SK-N-SH treated with all-trans-retinoic acid at 6 μM for 48 hours (cell line): ENCODE measurements around the gene FAM83E.

Experiments
- ATAC-seq: fragments of 200-7000 bp; cut with Tn5 transposase; 3 replicates; pipeline ENCODE4 v1.9.1; 2020; ENCODE audit warnings: mild to moderate bottlenecking, moderate library complexity
- ARNTL ChIP-seq: fragments of 450-650 bp; formaldehyde crosslinking; IDR thresholded peaks from 2 replicates; pipeline ENCODE4 v1.5.0; 2020; ENCODE audit warnings: low read depth, mild to moderate bottlenecking, moderate library complexity, borderline replicate concordance
- BACH2 ChIP-seq: fragments of 250-450 bp; sonication (Bioruptor Pico); IDR thresholded peaks from 2 replicates; pipeline ENCODE4 v1.9.0; 2021; ENCODE audit warnings: mild to moderate bottlenecking, borderline replicate concordance
- CSDC2 ChIP-seq: fragments of 250-450 bp; sonication (Bioruptor Pico); IDR thresholded peaks from 2 replicates; pipeline ENCODE4 v1.5.0; 2020; ENCODE audit warnings: mild to moderate bottlenecking, moderate library complexity
- ESRRG ChIP-seq: fragments of 250-450 bp; sonication (Bioruptor Pico); IDR thresholded peaks from 2 replicates; pipeline ENCODE4 v1.6.1; 2021; ENCODE audit warnings: mild to moderate bottlenecking
- GLIS3 ChIP-seq: fragments of 250-450 bp; sonication (Bioruptor Pico); IDR thresholded peaks from 2 replicates; pipeline ENCODE4 v1.5.0; 2020; ENCODE audit warnings: mild to moderate bottlenecking, moderate library complexity
- ISL1 ChIP-seq: fragments of 250-450 bp; sonication (Bioruptor Pico); IDR thresholded peaks from 2 replicates; pipeline ENCODE4 v2.1.2; 2022; ENCODE audit warnings: mild to moderate bottlenecking, moderate library complexity
- OSR1 ChIP-seq: fragments of 250-450 bp; sonication (Bioruptor Pico); IDR thresholded peaks from 2 replicates; pipeline ENCODE4 v1.8.0; 2022; ENCODE audit warnings: moderate library complexity, mild to moderate bottlenecking, inconsistent platforms
- RARB ChIP-seq: fragments of 250-450 bp; sonication (Bioruptor Pico); IDR thresholded peaks from 2 replicates; pipeline ENCODE4 v1.8.0; 2021; ENCODE audit warnings: mild to moderate bottlenecking, moderate library complexity
- SNAI2 ChIP-seq: fragments of 250-450 bp; sonication (Bioruptor Pico); IDR thresholded peaks from 2 replicates; pipeline ENCODE4 v1.5.0; 2020; ENCODE audit warnings: mild to moderate bottlenecking, moderate library complexity
- TCF4 ChIP-seq: fragments of 250-450 bp; sonication (Bioruptor Pico); IDR thresholded peaks from 2 replicates; pipeline ENCODE4 v1.8.0; 2021; ENCODE audit warnings: mild to moderate bottlenecking, moderate library complexity, borderline replicate concordance
- TOX ChIP-seq: fragments of 250-450 bp; sonication (Bioruptor Pico); IDR thresholded peaks from 2 replicates; pipeline ENCODE4 v1.8.0; 2021; ENCODE audit warnings: mild to moderate bottlenecking, moderate library complexity, borderline replicate concordance
- ZC3H10 ChIP-seq: fragments of 250-450 bp; sonication (Bioruptor Pico); IDR thresholded peaks from 2 replicates; pipeline ENCODE4 v1.5.1; 2021; ENCODE audit warnings: mild to moderate bottlenecking, moderate library complexity
- ZFP3 ChIP-seq: fragments of 250-450 bp; sonication (Bioruptor Pico); IDR thresholded peaks from 2 replicates; pipeline ENCODE4 v1.5.0; 2020; ENCODE audit warnings: mild to moderate bottlenecking, moderate library complexity
- ZFP30 ChIP-seq: fragments of 450-650 bp; formaldehyde crosslinking; IDR thresholded peaks from 2 replicates; pipeline ENCODE4 v1.5.0; 2022; ENCODE audit warnings: mild to moderate bottlenecking, moderate library complexity
- ZNF70 ChIP-seq: fragments of 450-650 bp; formaldehyde crosslinking; IDR thresholded peaks from 2 replicates; pipeline ENCODE4 v1.5.0; 2020; ENCODE audit warnings: mild to moderate bottlenecking, moderate library complexity
- ZNF8 ChIP-seq: fragments of 450-650 bp; formaldehyde crosslinking; IDR thresholded peaks from 2 replicates; pipeline ENCODE4 v1.5.0; 2020; ENCODE audit warnings: mild to moderate bottlenecking, moderate library complexity
- TF ChIP-seq, protein P1 (sequence below): fragments of 250-450 bp; sonication (Bioruptor Pico); IDR thresholded peaks from 2 replicates; pipeline ENCODE4 v1.5.1; 2020; ENCODE audit warnings: low read depth, mild to moderate bottlenecking, moderate library complexity
- TF ChIP-seq, protein P2 (sequence below): fragments of 250-450 bp; sonication (Bioruptor Pico); IDR thresholded peaks from 2 replicates; pipeline ENCODE4 v1.8.0; 2020; ENCODE audit warnings: mild to moderate bottlenecking, moderate library complexity, borderline replicate concordance
- TF ChIP-seq, protein P3 (sequence below): fragments of 250-450 bp; sonication (Bioruptor Pico); IDR thresholded peaks from 2 replicates; pipeline ENCODE4 v1.5.0; 2020; ENCODE audit warnings: mild to moderate bottlenecking, moderate library complexity
- TF ChIP-seq, protein P4 (sequence below): fragments of 250-450 bp; sonication (Bioruptor Pico); IDR thresholded peaks from 2 replicates; pipeline ENCODE4 v1.5.1; 2021; ENCODE audit warnings: mild to moderate bottlenecking, moderate library complexity

The FAM83E gene

DNA sequence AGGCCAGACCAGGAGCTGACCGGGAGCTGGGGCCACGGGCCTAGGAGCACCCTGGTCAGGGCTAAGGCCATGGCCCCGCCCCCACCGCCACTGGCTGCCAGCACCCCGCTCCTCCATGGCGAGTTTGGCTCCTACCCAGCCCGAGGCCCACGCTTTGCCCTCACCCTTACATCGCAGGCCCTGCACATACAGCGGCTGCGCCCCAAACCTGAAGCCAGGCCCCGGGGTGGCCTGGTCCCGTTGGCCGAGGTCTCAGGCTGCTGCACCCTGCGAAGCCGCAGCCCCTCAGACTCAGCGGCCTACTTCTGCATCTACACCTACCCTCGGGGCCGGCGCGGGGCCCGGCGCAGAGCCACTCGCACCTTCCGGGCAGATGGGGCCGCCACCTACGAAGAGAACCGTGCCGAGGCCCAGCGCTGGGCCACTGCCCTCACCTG, 11.0 kb upstream of the FAM83E start:
- TF ChIP-seq ZNF8 (no peak), CSDC2 (CRISPR knock-in tag) (no peak), BACH2 (CRISPR knock-in tag) (no peak), ARNTL (CRISPR knock-in tag) (no peak), OSR1 (CRISPR knock-in tag) (no peak), ZFP3 (CRISPR knock-in tag) (no peak), RARB (CRISPR knock-in tag) (no peak), ESRRG (CRISPR knock-in tag) (no peak), TOX (CRISPR knock-in tag) (no peak), ZNF70 (CRISPR knock-in tag) (no peak)
- TF ChIP-seq, protein P1, sequence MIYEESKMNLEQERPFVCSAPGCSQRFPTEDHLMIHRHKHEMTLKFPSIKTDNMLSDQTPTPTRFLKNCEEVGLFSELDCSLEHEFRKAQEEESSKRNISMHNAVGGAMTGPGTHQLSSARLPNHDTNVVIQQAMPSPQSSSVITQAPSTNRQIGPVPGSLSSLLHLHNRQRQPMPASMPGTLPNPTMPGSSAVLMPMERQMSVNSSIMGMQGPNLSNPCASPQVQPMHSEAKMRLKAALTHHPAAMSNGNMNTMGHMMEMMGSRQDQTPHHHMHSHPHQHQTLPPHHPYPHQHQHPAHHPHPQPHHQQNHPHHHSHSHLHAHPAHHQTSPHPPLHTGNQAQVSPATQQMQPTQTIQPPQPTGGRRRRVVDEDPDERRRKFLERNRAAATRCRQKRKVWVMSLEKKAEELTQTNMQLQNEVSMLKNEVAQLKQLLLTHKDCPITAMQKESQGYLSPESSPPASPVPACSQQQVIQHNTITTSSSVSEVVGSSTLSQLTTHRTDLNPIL: no peak
- ATAC-seq: no peak

DNA sequence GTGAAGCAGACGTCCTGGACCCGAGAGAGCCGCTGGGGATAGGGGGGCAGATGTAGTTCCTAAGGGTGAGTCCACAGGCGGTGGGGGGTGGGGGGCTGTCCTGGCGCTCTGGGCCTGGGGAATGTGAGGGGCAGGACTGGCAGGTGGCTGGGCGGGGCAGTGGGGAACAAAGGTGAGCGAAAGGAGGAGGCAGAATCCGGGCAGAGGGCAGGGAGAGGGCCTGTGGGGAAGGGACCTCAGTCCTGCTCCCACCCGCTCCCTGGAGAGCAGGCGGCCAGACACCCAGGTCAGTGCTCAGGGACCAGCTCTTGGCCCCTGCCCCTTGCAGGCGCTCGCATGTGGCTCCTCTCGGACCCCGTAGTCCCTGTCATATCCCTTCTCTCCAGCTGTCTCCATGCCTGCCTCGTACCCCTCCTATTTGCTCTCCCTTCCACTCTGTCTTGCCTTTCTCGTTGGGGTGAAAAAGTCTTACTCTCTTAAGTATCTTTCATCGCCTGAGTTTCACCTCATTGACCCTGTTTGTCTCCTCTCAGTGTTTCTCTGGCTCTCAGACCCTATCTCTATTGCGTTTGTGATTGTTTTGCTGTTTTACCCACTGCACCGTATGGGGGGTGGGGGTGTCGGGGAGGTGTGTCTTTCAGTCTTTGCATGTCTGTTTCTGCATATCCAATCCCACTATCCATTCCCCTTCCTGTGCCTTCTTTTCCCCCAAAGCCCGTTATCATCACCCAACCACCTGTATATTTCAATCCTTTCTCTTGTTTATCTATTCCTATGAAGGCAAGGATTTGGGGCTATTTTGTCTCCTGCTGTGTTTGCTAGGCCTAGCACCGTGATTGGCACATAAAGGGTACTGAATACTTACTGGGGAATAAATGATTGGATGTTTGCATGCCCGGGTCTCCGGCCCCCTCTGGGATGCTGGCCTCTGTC, 10.2 kb upstream of the FAM83E start:
- TF ChIP-seq, protein P2, sequence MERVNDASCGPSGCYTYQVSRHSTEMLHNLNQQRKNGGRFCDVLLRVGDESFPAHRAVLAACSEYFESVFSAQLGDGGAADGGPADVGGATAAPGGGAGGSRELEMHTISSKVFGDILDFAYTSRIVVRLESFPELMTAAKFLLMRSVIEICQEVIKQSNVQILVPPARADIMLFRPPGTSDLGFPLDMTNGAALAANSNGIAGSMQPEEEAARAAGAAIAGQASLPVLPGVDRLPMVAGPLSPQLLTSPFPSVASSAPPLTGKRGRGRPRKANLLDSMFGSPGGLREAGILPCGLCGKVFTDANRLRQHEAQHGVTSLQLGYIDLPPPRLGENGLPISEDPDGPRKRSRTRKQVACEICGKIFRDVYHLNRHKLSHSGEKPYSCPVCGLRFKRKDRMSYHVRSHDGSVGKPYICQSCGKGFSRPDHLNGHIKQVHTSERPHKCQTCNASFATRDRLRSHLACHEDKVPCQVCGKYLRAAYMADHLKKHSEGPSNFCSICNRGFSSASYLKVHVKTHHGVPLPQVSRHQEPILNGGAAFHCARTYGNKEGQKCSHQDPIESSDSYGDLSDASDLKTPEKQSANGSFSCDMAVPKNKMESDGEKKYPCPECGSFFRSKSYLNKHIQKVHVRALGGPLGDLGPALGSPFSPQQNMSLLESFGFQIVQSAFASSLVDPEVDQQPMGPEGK: no peak
- TF ChIP-seq, protein P3, sequence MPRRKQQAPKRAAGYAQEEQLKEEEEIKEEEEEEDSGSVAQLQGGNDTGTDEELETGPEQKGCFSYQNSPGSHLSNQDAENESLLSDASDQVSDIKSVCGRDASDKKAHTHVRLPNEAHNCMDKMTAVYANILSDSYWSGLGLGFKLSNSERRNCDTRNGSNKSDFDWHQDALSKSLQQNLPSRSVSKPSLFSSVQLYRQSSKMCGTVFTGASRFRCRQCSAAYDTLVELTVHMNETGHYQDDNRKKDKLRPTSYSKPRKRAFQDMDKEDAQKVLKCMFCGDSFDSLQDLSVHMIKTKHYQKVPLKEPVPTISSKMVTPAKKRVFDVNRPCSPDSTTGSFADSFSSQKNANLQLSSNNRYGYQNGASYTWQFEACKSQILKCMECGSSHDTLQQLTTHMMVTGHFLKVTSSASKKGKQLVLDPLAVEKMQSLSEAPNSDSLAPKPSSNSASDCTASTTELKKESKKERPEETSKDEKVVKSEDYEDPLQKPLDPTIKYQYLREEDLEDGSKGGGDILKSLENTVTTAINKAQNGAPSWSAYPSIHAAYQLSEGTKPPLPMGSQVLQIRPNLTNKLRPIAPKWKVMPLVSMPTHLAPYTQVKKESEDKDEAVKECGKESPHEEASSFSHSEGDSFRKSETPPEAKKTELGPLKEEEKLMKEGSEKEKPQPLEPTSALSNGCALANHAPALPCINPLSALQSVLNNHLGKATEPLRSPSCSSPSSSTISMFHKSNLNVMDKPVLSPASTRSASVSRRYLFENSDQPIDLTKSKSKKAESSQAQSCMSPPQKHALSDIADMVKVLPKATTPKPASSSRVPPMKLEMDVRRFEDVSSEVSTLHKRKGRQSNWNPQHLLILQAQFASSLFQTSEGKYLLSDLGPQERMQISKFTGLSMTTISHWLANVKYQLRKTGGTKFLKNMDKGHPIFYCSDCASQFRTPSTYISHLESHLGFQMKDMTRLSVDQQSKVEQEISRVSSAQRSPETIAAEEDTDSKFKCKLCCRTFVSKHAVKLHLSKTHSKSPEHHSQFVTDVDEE (CRISPR knock-in tag): no peak
- TF ChIP-seq ARNTL (CRISPR knock-in tag) (no peak), CSDC2 (CRISPR knock-in tag) (no peak), ZC3H10 (CRISPR knock-in tag) (no peak)
- no peak for ATAC-seq

DNA sequence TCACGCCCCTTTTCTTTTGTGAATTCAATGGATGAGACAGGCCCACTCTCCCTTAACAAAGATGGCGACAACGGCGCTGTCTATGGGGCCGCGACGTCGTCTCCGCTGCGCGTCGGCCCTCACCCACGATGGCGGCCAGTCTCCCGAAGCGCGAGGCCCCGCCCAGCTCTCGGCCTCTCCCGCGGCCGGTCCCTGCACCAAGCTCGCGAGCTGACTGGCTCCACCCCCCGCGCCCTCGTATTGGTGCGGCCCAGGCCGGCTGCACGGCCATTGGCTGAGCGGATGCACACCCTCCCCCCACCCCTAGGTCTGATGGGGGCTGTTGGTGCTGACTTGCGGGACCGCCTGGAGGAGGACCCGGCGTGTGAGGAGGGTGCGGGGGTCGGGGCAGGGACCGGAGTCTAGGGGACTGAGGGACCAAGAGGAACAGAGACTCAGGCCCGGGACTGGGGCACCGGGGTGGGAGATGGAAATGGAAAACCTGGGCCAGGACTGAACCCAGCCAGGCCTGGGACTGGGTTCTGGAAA, 9.3 kb upstream of the FAM83E start:
- ATAC-seq: peak; percentile 88
- TF ChIP-seq RARB (CRISPR knock-in tag) (no peak), ARNTL (CRISPR knock-in tag) (no peak), TCF4 (CRISPR knock-in tag) (no peak), SNAI2 (CRISPR knock-in tag) (no peak), GLIS3 (CRISPR knock-in tag) (no peak), BACH2 (CRISPR knock-in tag) (no peak), TOX (CRISPR knock-in tag) (no peak), CSDC2 (CRISPR knock-in tag) (no peak), ESRRG (CRISPR knock-in tag) (no peak), OSR1 (CRISPR knock-in tag) (no peak), ZNF70 (CRISPR knock-in tag) (no peak), ISL1 (CRISPR knock-in tag) (no peak), ZNF8 (no peak), ZFP30 (CRISPR knock-in tag) (no peak)
- TF ChIP-seq, protein P1: no peak
- TF ChIP-seq, protein P4, sequence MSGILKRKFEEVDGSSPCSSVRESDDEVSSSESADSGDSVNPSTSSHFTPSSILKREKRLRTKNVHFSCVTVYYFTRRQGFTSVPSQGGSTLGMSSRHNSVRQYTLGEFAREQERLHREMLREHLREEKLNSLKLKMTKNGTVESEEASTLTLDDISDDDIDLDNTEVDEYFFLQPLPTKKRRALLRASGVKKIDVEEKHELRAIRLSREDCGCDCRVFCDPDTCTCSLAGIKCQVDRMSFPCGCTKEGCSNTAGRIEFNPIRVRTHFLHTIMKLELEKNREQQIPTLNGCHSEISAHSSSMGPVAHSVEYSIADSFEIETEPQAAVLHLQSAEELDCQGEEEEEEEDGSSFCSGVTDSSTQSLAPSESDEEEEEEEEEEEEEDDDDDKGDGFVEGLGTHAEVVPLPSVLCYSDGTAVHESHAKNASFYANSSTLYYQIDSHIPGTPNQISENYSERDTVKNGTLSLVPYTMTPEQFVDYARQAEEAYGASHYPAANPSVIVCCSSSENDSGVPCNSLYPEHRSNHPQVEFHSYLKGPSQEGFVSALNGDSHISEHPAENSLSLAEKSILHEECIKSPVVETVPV (CRISPR knock-in tag): no peak
- TF ChIP-seq, protein P3 (CRISPR knock-in tag): no peak
- TF ChIP-seq, protein P2: no peak
